NCI-H2081 treated with DMSO at 0.1 percent for 48 hours (cell line): ENCODE measurements around the gene ATP8B1.

Source experiments
- DNase-seq: peaks from one replicate; lab custom pipeline; 2025; lab: John Stamatoyannopoulos, UW

The ATP8B1 gene

GRCh38 chr18:57819119-57819518 is 16.0 kb upstream of the ATP8B1 start:
- no peak for DNase-seq

DNA sequence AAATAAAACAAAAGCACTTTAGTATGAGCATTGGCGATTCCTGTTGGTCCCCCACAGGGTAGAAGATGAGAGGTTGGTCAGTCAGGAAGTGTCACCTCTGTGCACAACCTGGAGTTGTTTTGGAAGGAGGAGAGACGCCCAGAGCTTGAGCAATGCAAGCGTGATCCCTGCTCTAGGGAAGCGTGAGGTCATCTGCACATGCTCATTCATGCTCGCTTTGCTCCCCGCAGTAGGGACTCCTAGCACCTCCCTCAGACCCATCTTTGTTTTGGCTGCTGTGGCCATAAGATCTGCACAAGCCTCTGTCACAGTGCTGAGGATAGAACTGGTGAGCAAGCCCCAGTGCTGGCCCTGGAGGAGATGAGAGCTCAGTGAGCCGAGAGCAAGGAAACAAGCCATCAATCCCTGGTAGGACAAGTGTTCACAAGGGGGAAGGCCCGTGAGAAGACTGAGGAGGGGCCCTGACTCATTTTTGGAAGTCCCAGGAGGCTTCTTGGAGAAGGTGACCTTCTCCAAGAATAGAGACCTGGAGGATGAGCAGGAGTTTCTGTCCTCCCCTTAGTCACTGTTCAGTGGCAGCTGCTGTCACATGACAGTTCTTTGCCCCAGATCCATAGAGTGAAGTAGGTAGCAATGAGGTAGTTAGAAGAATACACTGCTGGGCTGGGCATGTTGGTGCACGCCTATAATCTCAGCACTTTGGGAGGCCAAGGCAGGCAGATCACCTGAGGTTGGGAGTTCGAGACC is 13.3 kb upstream of the ATP8B1 start:
- DNase-seq = no peak

GRCh38 chr18:57814555-57814954 is 11.4 kb upstream of the ATP8B1 start:
- DNase-seq = no peak

DNA sequence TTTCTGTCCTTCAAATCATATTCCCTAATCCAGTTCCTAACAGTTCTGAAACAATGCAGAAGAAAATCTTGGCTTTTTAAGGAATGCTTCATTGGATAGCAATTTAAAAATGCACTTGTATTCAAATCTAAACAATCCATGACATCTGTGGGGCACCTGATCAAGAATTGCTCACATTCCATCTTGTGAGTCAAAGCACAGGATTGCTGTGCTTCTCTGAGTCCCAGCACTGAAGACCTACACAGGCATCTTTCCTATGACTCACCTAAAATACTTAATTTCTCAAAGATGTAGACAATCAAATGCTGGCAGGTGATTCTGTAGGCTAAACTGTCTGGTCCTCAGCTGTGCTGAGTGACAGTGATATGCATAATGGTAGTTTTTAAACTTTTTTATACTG is 10.1 kb upstream of the ATP8B1 start:
- no peak for DNase-seq

DNA sequence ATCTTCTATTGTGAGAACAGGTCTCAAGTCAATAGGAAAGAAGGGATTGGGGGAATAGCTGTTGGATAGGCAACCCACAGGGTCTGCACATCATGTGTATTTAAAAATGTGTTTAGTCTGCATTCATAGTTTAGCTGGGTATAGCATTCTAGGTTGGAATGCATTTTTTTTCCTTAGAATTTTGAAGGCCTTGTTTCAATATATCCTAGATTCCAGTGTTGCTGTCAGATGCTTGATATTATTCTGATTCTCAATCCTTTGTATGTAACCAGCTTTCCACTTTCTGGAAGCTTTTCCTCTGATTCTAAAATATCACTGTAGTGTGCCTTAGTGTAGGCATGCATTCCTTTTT is 9.0 kb upstream of the ATP8B1 start:
- DNase-seq = no peak

DNA sequence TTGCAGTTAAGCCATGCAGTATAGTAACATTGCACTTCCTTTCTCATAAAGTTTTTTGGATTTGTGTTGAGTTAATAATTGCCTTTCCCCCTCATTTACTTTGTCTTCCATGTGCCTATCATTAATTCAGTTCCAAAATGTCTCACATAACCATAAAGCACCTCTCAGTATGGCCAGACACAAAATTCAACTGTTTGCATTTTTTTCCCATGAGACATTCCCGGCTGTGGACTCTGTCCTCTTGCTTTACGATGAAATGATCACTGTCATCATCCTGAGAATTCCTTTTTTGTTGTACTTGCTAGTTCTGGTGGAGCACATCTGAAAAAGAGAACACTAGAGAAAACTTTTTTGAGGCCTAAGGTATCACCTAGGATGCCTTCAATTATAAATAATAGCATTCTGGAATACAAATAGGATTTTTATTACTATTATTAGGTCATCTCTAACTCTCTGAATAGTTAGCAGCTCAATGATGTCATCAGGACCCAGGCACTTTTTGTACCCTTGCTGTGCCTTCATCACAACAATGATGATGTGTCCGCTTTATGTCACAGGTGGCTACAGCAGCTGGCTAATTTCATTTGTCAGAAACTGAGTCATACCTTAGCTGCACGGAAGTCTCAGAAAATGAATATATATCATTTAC is 8.5 kb upstream of the ATP8B1 start:
- no peak for DNase-seq

- DNase-seq = no peak
Measured at GRCh38 chr18:57809190-57809589, 6.1 kb upstream of the ATP8B1 start.

GRCh38 chr18:57807336-57808117 is 4.4 kb upstream of the ATP8B1 start:
- no peak for DNase-seq

DNA sequence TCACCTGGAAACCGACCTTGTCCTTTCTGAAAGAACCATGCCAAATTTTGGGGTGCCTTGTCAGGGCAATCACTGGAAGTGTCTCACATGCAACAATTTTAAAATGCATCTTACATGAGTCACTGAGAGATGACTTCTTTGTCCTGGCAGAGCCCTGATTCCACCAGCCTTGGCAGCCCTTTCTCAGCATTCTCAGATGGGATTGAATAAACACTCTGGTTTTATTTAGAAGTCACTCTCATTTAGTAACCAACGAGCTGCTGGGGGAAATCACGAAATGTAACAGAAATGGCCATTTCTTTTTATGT is 3.8 kb upstream of the ATP8B1 start:
- DNase-seq = no peak

DNA sequence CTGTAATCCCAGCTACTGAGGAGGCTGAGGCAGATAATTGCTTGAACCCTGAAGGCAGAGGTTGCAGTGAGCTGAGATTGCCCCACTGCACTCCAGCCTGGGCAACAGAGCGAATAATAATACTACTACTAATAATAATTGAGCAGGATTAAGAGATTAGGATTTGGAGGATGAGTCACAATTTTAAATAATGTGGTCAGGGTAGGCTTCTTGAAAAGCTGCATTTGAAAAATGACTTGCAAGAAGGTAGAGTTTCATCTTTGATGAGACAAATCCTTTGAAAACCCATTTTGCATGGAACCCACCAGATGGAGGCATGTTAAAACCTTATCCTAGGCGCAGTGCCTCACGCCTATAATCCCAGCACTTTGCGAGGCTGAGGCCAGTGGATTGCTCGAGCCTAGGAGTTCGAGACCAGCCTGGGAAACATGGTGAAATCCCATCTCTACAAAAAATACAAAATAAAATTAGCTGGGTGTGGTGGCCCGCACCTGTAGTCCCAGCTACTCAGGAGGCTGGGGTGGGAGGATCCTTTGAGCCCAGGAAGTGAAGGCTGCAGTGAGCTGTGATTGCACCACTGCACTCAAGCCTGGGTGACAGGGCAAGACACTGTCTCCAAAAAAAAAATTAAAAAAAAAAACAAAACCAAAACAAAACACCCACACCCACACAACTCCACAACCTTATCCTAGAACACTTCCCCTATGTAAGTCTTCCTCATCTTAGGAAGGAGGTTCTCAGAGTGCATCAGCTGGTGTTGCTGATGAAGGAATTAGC is 3.3 kb upstream of the ATP8B1 start:
- DNase-seq = no peak

DNA sequence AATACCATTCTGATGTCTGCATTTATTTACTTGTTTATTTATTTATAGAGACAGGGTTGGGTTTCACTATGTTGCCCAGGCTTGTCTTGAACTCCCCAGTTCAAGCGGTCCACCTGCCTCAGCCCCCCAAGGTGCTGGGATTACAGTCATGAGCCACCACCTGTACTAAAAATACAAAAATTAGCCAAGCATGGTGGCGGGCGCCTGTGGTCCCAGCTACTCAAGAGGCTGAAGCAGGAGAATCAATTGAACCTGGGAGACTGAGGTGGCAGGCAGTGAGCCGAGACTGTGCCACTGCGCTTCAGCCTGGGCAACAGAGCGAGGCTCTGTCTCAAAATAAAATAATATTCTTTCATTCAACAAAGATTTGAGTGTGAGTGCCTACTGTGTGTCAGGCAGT is 2.0 kb upstream of the ATP8B1 start:
- no peak for DNase-seq

DNA sequence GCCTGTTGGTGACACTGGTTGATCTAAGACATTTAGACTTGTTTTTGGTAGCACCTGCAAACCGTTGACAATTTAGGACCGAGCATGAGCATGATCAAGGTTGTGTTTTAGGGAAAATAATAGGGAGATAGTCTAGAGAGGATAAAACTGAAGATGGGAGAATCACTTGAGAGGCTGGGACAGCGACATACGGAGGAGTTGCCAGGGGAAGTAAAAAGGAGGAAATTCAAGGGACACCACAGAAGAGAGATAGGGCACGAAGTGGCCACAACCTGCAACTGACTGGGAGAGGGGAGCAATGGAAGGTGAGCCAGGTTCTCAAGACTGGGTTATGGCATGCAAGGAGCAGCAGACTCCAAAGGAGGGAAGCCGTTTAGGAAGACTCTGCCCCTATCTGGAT is 1.4 kb upstream of the ATP8B1 start:
- no peak for DNase-seq

DNA sequence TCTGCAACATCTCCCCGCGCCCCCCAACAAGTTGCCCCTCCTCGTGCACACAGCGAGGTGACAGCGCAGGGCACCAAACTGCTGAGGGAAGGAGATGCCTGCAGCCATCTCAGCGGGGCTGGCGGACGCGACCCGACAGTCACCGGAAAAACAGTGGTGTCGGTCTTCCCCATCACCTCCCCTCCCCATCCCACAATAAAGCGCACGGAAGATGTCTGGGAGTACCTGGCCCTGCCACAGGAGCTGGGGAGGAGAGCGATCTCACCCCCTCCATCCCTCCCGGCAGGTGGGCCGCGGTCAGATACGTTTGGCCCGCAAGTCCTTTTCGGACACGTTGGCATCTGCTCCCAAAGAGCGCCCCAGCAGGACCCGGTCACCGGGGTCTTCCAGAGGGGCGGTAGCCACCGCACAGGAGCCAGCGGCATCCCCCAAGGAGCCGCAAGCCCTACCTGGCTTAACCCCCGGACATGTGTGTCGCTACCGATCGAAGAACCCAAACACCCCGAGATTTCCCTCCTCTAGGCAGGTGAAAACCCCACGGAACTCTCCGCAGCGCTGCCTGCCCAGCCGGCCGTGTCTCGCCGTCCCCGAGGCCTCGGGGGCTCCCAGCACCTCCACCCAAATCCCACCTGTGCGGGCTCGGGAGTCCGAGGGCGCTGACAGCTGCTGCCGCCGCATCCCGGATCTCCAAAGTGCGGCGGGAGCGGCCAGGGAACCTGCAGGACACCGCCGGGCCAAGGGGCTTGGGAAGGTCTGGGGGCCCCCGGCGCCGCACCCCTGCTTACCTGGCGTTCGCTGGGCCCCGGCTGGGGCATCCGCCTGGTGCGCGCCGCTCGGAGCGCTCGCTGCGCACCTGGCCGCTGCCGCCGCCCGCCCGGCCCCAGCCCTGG is 657 bp downstream of the ATP8B1 start:
- DNase-seq = no peak

- DNase-seq = no peak
Measured at GRCh38 chr18:57801761-57802212, 1.3 kb downstream of the ATP8B1 start.

DNA sequence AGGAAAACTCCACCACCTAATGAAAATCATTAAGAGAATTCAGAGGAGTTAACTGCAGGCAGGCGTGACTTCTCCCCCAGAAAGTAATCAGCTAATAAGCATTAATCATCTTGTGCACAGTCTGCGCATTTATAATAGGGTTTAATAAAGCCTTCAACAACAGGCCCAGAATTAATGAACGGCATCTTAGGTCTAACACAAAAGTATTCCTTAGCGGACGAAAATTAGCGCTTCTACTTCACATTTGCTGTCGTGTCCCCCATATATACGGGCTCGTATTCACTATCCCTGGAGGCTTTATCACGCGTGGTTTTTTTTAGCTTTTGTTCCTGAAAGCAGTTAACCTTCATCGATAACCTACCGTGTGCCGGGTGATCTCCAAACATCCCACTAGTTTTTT is 1.8 kb downstream of the ATP8B1 start:
- no peak for DNase-seq

DNA sequence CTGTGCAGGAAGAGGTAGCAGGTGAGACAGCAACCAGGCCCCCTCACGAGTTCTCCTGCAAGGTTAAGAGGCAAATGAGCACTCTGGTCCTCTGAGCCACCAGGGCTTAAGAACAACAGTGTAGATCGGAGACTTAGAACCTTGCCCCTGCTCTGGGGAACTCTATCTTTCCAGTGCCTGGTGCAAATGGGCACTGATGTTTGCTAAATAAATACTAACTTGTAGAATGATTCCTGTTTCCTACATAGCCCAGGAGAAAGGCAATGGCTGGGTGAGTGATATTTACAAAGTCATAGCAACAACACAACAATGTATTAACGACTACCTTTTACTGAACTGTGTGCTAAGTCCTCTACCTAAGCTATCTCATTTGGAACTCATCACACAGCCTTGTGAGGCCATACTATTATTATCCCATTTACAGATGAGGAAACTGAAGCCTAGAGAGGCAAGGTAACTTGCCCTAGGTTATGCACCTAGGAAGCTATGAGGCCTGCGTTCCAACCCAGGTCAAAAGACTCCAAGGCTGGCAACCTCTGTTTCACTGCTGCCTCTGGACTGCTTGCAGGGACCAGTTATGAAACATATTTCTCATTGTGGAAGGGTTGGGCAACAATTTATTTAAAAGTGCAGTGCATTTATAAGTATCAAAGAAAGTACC is 4.3 kb downstream of the ATP8B1 start:
- no peak for DNase-seq

DNA sequence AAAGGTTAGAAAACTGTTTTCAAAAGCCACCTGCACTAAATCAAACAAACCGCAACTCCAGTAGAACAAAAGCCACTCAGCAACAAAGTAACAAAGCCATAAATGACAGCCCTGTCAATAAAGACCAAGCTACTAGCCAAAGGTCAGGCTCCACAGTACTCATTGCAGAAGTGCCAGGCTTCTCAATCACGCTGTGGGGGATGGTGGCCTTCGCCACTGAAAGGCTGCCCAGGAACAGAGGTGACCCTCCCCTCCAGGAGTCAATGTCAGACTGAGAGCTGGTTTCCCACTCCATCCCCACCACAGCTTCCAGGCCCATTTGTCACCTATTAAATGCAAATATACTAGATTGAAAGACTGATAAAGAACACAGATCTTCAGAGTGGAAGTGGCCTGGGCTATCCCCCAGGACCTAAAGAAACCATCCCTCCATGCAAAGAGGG is 5.9 kb downstream of the ATP8B1 start:
- DNase-seq = no peak

DNA sequence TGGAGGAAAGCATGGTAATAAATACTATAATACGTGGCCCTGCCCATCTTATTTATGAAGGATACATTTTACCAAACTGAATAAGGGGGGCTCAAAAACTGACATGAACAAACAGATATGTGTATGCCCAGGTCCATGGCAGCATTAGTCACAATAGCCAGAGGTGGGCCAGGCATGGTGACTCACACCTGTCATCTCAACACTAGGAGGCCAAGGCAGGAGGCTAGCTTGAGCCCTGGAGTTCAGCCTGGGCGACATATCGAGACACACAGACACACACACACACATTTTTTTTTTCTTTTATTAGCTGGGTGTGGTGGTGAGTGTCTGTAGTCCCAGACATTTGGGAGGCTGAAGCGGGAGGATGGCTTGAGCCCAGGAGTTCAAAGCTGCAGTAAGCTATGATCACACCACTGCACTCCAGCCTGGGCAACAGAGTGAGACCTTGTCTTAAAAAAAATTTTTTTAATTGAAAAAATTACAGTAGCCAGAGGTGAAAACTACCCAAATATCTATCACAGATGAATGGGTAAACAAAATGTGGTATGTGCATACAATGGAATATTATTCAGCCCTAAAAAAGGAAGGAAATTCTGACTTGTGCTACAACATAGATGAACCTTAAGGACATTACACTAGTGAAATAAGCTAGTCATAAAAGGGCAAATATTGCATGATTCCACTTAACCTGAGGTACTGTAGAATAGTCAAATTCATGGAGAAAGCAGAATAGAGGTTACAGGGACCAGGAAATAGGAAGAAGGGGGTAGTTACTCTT is 8.0 kb downstream of the ATP8B1 start:
- no peak for DNase-seq

GRCh38 chr18:57793302-57793986 is 9.7 kb downstream of the ATP8B1 start:
- DNase-seq = no peak
